GM12891 (cell line): ENCODE measurements around the gene PAPPA2.

Experiments used
- PAX5 ChIP-seq: IDR thresholded peaks from 2 replicates; pipeline ENCODE4 v1.6.1; 2011; ENCODE audit warnings: low read length, moderate library complexity, mild to moderate bottlenecking; ENCODE audit not compliant: insufficient read depth, severe bottlenecking
- POLR2A ChIP-seq: IDR thresholded peaks from 2 replicates; pipeline ENCODE4 v1.6.1; 2011; ENCODE audit warnings: low read depth, low read length, control low read depth
- POLR2AphosphoS5 ChIP-seq: IDR thresholded peaks from 2 replicates; pipeline ENCODE4 v1.6.1; 2011; ENCODE audit warnings: low read depth, low read length, control low read depth
- POU2F2 ChIP-seq: IDR thresholded peaks from 2 replicates; pipeline ENCODE4 v1.6.1; 2011; ENCODE audit warnings: low read depth, mild to moderate bottlenecking, control low read depth, low read length, moderate library complexity
- SPI1 ChIP-seq: IDR thresholded peaks from 2 replicates; pipeline ENCODE4 v1.6.1; 2011; ENCODE audit warnings: low read depth, low read length, control low read depth
- TAF1 ChIP-seq: IDR thresholded peaks from 2 replicates; pipeline ENCODE4 v1.6.1; 2011; ENCODE audit warnings: low read depth, low read length, control low read depth

DNA sequence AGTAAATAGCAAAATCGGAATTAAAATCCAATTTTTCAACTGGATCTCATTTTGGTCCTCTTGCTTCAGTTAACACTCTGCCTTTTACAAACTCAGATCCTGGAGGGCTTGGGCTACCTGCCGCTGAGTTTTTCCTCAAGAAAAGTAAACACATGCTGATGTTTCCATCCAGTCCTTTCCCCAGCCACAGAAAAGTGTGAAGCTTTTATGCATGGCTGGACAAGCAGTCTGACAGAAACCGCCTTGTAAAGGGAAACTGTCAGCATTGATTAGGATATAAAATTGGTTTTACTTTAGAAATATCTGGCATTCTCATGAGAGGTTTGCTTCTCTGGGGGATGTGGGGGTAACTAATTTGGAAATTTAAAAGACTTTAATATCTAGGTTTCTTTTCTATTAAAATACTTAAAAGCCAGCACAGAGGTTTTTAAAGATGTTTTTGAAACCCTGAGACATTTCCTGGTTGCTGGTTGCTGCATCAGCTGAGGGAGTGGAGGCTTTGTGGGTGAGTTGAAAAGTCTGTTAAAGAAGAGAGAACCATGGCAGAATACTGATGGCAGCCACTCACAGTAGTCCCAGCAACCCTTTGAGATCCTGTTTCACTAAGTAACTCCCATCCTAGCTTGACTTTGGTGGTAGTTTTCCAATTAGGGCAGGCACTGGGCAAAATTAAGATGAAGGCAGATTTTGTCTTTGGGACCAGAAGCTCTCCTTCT is 238.3 kb downstream of the PAPPA2 start:
- TF ChIP-seq POLR2A (no peak), TAF1 (no peak), POLR2AphosphoS5 (no peak), SPI1 (no peak), PAX5 (no peak), POU2F2 (no peak)
